Neural cell (in vitro differentiated cells): ENCODE results near the gene LRRC8E. TPM values are rescaled to one million over a fixed set of nuclear protein-coding genes. Genes with fewer than 3 reads are reported as not detected.

ENCODE experiments used
- H2AFZ ChIP-seq: fragments of 200-600, 300-800 bp; sonication (generic), shearing (Covaris generic); 2 replicates; pipeline ENCODE4 v1.6.0; 2014; ENCODE audit warnings: low read depth, mild to moderate bottlenecking, antibody characterized with exemption, low read length, moderate library complexity
- H3F3A ChIP-seq: fragments of 200-600 bp; shearing (Covaris generic); 2 replicates; pipeline ENCODE4 v1.6.1; 2016; ENCODE audit warnings: mild to moderate bottlenecking, moderate library complexity, mixed read lengths, antibody characterized with exemption, low read length; ENCODE audit not compliant: insufficient read depth, poor library complexity, severe bottlenecking
- H3K27ac ChIP-seq: fragments of 200-600, 300-800 bp; sonication (generic), shearing (Covaris generic); 2 replicates; pipeline ENCODE4 v1.5.1; 2014; ENCODE audit warnings: mild to moderate bottlenecking, low read length, moderate library complexity
- H3K27me3 ChIP-seq: fragments of 300-800, 200-600 bp; sonication (generic), shearing (Covaris generic); 2 replicates; pipeline ENCODE4 v1.6.0; 2014; ENCODE audit warnings: mild to moderate bottlenecking, low read depth, low read length, moderate library complexity; ENCODE audit not compliant: insufficient read depth
- H3K36me3 ChIP-seq: fragments of 300-800, 200-600 bp; sonication (generic), shearing (Covaris generic); 2 replicates; pipeline ENCODE4 v1.5.1; 2014; ENCODE audit warnings: mild to moderate bottlenecking, antibody characterized with exemption, low read length, moderate library complexity; ENCODE audit not compliant: insufficient read depth
- H3K4me2 ChIP-seq: fragments of 300-800, 200-600 bp; sonication (generic), shearing (Covaris generic); 2 replicates; pipeline ENCODE4 v1.6.0; 2014; ENCODE audit warnings: mild to moderate bottlenecking, low read length
- H3K4me3 ChIP-seq: fragments of 300-800, 200-600 bp; sonication (generic), shearing (Covaris generic); 2 replicates; pipeline ENCODE4 v1.5.1; 2014; ENCODE audit warnings: mild to moderate bottlenecking, low read length, moderate library complexity
- H3K79me2 ChIP-seq: fragments of 200-600 bp; shearing (Covaris generic); replicated peaks from 2 replicates; pipeline ENCODE4 v1.6.0; 2014; ENCODE audit warnings: mild to moderate bottlenecking, low read length, moderate library complexity; ENCODE audit not compliant: insufficient read depth
- H3K9ac ChIP-seq: fragments of 300-800, 200-600 bp; sonication (generic), shearing (Covaris generic); 2 replicates; pipeline ENCODE4 v1.6.1; 2016; ENCODE audit warnings: mild to moderate bottlenecking, low read length, mixed read lengths
- H3K9me2 ChIP-seq: fragments of 200-600 bp; shearing (Covaris generic); 2 replicates; pipeline ENCODE4 v1.6.1; 2016; ENCODE audit warnings: mild to moderate bottlenecking, low read length, mixed read lengths; ENCODE audit not compliant: insufficient read depth
- H3K9me3 ChIP-seq: fragments of 200-600, 300-800 bp; sonication (generic), shearing (Covaris generic); 2 replicates; pipeline ENCODE4 v1.6.1; 2016; ENCODE audit warnings: mild to moderate bottlenecking, mixed run types, low read length, moderate library complexity, mixed read lengths
- H4K20me1 ChIP-seq: fragments of 200-600 bp; shearing (Covaris generic); 2 replicates; pipeline ENCODE4 v1.6.1; 2016; ENCODE audit warnings: mild to moderate bottlenecking, mixed run types; ENCODE audit not compliant: insufficient read depth
- EP300 ChIP-seq: fragments of 450-650 bp; conservative IDR thresholded peaks from 2 replicates; pipeline ENCODE4 v1.6.1; 2014; ENCODE audit warnings: antibody characterized with exemption, mild to moderate bottlenecking, moderate library complexity; ENCODE audit not compliant: poor library complexity, severe bottlenecking
- EZH2 ChIP-seq: fragments of 200-600, 300-800 bp; shearing (Covaris generic), sonication (generic); IDR thresholded peaks from 2 replicates; pipeline ENCODE4 v1.6.1; 2014; ENCODE audit warnings: antibody characterized with exemption, low read length, borderline replicate concordance, mild to moderate bottlenecking; ENCODE audit not compliant: insufficient read depth, poor library complexity, severe bottlenecking
- MXI1 ChIP-seq: fragments of 450-650 bp; conservative IDR thresholded peaks from 2 replicates; pipeline ENCODE4 v1.6.1; 2014; ENCODE audit warnings: antibody characterized with exemption, mild to moderate bottlenecking; ENCODE audit not compliant: poor library complexity, severe bottlenecking
- POLR2AphosphoS5 ChIP-seq: IDR thresholded peaks from 2 replicates; pipeline ENCODE4 v1.6.1; 2012
- RAD21 ChIP-seq: fragments of 450-650 bp; conservative IDR thresholded peaks from 2 replicates; pipeline ENCODE4 v1.6.1; 2014; ENCODE audit warnings: antibody characterized with exemption, mild to moderate bottlenecking, moderate library complexity
- SMC3 ChIP-seq: fragments of 450-650 bp; conservative IDR thresholded peaks from 2 replicates; pipeline ENCODE4 v1.6.1; 2014; ENCODE audit warnings: antibody characterized with exemption, mild to moderate bottlenecking, moderate library complexity; ENCODE audit not compliant: poor library complexity
- polyA plus RNA-seq: library from polyadenylated mRNA; depleted of rRNA; stranded (reverse); fragments of >200 nt; gene quantifications from 2 replicates; pipeline ENCODE4 v1.2.3, GENCODE V29; 2014

LRRC8E gene
- polyA plus RNA-seq, 1 donor from 2014 or later: not detected

DNA sequence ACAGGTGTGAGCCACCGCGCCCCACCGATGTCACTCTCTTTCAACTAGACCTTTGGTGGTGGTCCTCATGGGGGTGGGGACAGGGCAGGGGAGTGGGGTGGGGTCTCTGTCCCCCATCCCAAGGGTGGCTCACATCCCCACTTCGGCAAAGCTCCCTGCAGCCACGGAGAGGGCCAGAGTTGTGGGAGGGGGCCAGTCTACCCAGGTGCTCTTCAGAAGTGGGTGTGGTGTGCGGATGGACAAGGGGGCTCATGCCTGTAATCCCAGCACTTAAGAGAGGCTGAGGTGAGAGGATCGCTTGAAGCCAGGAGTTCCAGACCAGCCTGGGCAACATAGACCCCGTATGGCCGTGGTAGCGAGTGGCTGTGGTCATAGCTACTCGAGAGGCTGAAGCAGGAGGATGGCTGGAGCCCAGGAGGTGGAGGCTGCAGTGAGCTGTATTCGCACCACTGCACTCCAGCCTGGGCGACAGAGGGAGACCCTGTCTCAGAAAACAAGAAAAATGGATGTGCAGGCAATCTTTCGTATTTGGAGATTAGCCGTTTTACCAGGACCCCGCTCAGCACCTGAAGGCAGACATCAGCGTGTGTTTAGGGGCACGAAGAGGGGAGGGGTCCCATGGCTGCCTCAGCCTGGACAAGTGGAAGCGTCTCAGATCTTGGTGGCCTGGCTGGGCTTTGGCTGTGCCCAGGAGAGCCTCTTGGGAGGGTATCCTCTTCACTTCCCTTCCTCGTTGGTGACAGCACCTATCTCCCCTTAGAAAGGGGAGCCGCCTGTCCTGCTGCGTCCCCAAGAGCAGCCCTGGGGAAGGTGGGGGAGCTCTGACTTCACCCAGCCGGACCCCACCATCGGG, 27.2 kb downstream of the LRRC8E start:
- H3K9me3 ChIP-seq: no peaks in the 10 kb centered on the region
- H3K9me2 ChIP-seq: no peaks in the 10 kb centered on the region
- no peaks in the 10 kb centered on the region for H3K36me3 ChIP-seq
- H2AFZ ChIP-seq: no peak overlapping the region
- no peak overlapping the region for H3K27ac ChIP-seq
- TF ChIP-seq RAD21: no peak
- no peak for TF ChIP-seq MXI1
- TF ChIP-seq POLR2AphosphoS5: no peak
- TF ChIP-seq SMC3: no peak
- no peak overlapping the region for H3K4me2 ChIP-seq
- no peaks in the 10 kb centered on the region for H3K79me2 ChIP-seq
- no peaks in the 10 kb centered on the region for H3F3A ChIP-seq
- H3K4me3 ChIP-seq: peak overlapping the region; percentile 57
- H4K20me1 ChIP-seq: no peaks in the 10 kb centered on the region
- H3K27me3 ChIP-seq: peaks cover 49% of the 10 kb centered on the region
- no peak overlapping the region for H3K9ac ChIP-seq

GRCh38 chr19:7916103-7916954, 28.0 kb downstream of the LRRC8E start:
- Histone ChIP-seq H3K4me3 (peak overlapping the region; percentile 57), H3K9me3 (no peaks in the 10 kb centered on the region), H3K9me2 (no peaks in the 10 kb centered on the region), H3K9ac (no peak overlapping the region), H3F3A (no peaks in the 10 kb centered on the region), H3K27ac (no peak overlapping the region), H3K27me3 (peaks cover 49% of the 10 kb centered on the region), H3K79me2 (no peaks in the 10 kb centered on the region), H3K4me2 (no peak overlapping the region), H3K36me3 (no peaks in the 10 kb centered on the region), H4K20me1 (no peaks in the 10 kb centered on the region), H2AFZ (no peak overlapping the region)
- no peak for TF ChIP-seq EP300
- peak; percentile 3 for TF ChIP-seq POLR2AphosphoS5
- TF ChIP-seq RAD21: no peak
- no peak for TF ChIP-seq MXI1
- peak; percentile 59 for TF ChIP-seq EZH2

- Histone ChIP-seq H3K4me3 (no peak overlapping the region), H3K27me3 (peaks cover 49% of the 10 kb centered on the region), H3K4me2 (no peak overlapping the region), H3K36me3 (no peaks in the 10 kb centered on the region), H3K9me3 (no peaks in the 10 kb centered on the region), H3K9ac (no peak overlapping the region), H3K79me2 (no peaks in the 10 kb centered on the region), H4K20me1 (no peaks in the 10 kb centered on the region), H2AFZ (no peak overlapping the region), H3K27ac (no peak overlapping the region), H3F3A (no peaks in the 10 kb centered on the region), H3K9me2 (no peaks in the 10 kb centered on the region)
- TF ChIP-seq RAD21 (no peak), EZH2 (peak; percentile 33), POLR2AphosphoS5 (no peak)
These were observed 28.6 kb downstream of the LRRC8E start for GRCh38 chr19:7916955-7917266.
